ENCODE measurements around the gene MEIS2.

DNA sequence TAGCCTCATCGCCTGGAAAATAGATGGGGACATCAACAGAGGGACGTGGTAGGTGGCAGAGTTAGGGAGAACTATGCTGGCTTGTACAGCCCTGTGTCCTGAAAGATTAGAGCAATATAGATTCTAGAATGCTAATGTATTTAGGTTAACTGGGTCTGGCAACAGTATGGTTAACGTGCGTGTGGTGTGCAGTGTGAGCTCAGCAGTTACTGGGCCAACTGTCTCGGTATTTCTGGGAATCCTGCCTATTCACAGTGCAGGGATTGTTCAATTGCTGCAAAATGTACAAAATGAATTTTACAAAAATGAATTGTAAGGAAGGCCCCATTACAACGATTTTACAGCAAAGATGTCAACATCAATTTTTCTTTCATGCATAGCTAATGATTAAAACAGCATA lies 20.6 kb downstream of the MEIS2 start:
- TF ChIP-seq ZNF384 (IDR thresholded peaks at IDR 0.05) (no peak), NFRKB (IDR thresholded peaks at IDR 0.05) (no peak), TARDBP (IDR thresholded peaks at IDR 0.05) (no peak), HDGF (IDR thresholded peaks at IDR 0.05; ENCODE audit: borderline replicate concordance) (no peak), FOXA1 (IDR thresholded peaks at IDR 0.05) (no peak), L3MBTL2 (conservative IDR thresholded peaks at IDR 0.05) (no peak), SUZ12 (IDR thresholded peaks at IDR 0.05) (no peak), FOXM1 (IDR thresholded peaks at IDR 0.05; ENCODE audit: borderline replicate concordance) (no peak), SP1 (IDR thresholded peaks at IDR 0.05) (no peak), ELF4 (IDR thresholded peaks at IDR 0.05) (no peak), LEF1 (IDR thresholded peaks at IDR 0.05; ENCODE audit: borderline replicate concordance) (no peak), BHLHE40 (IDR thresholded peaks at IDR 0.05; ENCODE audit: borderline replicate concordance) (no peak), ARNT (IDR thresholded peaks at IDR 0.05) (no peak)

All from HEK293T (cell line).